Activated CD8-positive, alpha-beta T cell treated with anti-CD3 and anti-CD28 coated beads for 36 hours (primary cell): ENCODE results near the gene TMEM88. TPM values are rescaled to one million over a fixed set of nuclear protein-coding genes. Genes with fewer than 3 reads are reported as not detected.

Experiments
- ATAC-seq: fragments of 200-7000 bp; cut with Tn5 transposase; one replicate; pipeline ENCODE4 v1.10.0; 2021; ENCODE audit warnings: mild to moderate bottlenecking, moderate library complexity
- CTCF ChIA-PET: fragments of 350-600 bp; sonication (Branson Sonifier 250); formaldehyde crosslinking; loops from one replicate; lab custom pipeline; 2021; ENCODE audit warnings: antibody characterized with exemption; lab: Charles Lee
- POLR2A ChIA-PET: fragments of 350-600 bp; sonication (Branson Sonifier 250); formaldehyde crosslinking; loops from one replicate; lab custom pipeline; 2021; ENCODE audit warnings: antibody characterized with exemption; lab: Charles Lee
- DNase-seq: peaks from one replicate; pipeline ENCODE4 v3.0.0-alpha.2; 2020
- H3K27ac Mint-ChIP-seq: one replicate; pipeline ENCODE4 v1.8.0; 2021; ENCODE audit warnings: mild to moderate bottlenecking, mixed read lengths
- H3K27me3 Mint-ChIP-seq: one replicate; pipeline ENCODE4 v1.8.0; 2021; ENCODE audit warnings: mixed read lengths
- H3K36me3 Mint-ChIP-seq: one replicate; pipeline ENCODE4 v1.8.0; 2021; ENCODE audit warnings: low read depth, mixed read lengths
- H3K4me1 Mint-ChIP-seq: one replicate; pipeline ENCODE4 v1.8.0; 2021; ENCODE audit warnings: low read depth, mixed read lengths
- H3K4me3 Mint-ChIP-seq: one replicate; pipeline ENCODE4 v1.8.0; 2021; ENCODE audit warnings: mild to moderate bottlenecking, moderate library complexity, mixed read lengths
- H3K9me3 Mint-ChIP-seq: one replicate; pipeline ENCODE4 v1.8.0; 2021; ENCODE audit warnings: mixed read lengths
- intact Hi-C: fragments of 100-400 bp; cut with micrococcal nuclease; formaldehyde crosslinking; loops from one replicate; pipeline ENCODE4 v1.10.0; 2022
- total RNA-seq, 2 experiments: library from RNA; stranded (reverse); gene quantifications; one replicate each; pipeline ENCODE4 v1.2.3, GENCODE V29; 2021
- TF ChIP-seq, protein P1 (sequence below): fragments of 200-600 bp; IDR thresholded peaks from one replicate; pipeline ENCODE4 v1.8.0; 2022; ENCODE audit warnings: antibody characterized with exemption, mild to moderate bottlenecking

The TMEM88 gene
- total RNA-seq, 2 experiments from 2014 or later: 2.4 to 2.9 TPM

- DNase-seq (peak; percentile 62), ATAC-seq (no peak)
- Mint-ChIP-seq H3K4me1 (peaks cover 10% of the 10 kb centered on the region), H3K27me3 (no peaks in the 10 kb centered on the region), H3K9me3 (no peaks in the 10 kb centered on the region), H3K4me3 (no peak overlapping the region), H3K36me3 (peaks cover 36% of the 10 kb centered on the region), H3K27ac (no peak overlapping the region)
- TF ChIP-seq, protein P1, sequence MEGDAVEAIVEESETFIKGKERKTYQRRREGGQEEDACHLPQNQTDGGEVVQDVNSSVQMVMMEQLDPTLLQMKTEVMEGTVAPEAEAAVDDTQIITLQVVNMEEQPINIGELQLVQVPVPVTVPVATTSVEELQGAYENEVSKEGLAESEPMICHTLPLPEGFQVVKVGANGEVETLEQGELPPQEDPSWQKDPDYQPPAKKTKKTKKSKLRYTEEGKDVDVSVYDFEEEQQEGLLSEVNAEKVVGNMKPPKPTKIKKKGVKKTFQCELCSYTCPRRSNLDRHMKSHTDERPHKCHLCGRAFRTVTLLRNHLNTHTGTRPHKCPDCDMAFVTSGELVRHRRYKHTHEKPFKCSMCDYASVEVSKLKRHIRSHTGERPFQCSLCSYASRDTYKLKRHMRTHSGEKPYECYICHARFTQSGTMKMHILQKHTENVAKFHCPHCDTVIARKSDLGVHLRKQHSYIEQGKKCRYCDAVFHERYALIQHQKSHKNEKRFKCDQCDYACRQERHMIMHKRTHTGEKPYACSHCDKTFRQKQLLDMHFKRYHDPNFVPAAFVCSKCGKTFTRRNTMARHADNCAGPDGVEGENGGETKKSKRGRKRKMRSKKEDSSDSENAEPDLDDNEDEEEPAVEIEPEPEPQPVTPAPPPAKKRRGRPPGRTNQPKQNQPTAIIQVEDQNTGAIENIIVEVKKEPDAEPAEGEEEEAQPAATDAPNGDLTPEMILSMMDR: no peak
- CTCF ChIA-PET: interaction anchor here (1.0 to 1.1 kb wide), 3 partner anchors 18 to 152 kb away, joined by 3 to 4 read pairs (median 3); no protein-coding TSS in a partner anchor
- intact Hi-C loops: loop anchor here (5.0 kb wide), 1 partner anchor 47 kb away; no protein-coding TSS in a partner anchor
- POLR2A ChIA-PET: interaction anchor here (0.9 to 1.8 kb wide), 4 partner anchors 9 to 100 kb away, joined by 3 to 9 read pairs (median 4); no protein-coding TSS in a partner anchor
These were observed 34.5 kb downstream of the TMEM88 start for GRCh38 chr17:7889166-7889955.

DNA sequence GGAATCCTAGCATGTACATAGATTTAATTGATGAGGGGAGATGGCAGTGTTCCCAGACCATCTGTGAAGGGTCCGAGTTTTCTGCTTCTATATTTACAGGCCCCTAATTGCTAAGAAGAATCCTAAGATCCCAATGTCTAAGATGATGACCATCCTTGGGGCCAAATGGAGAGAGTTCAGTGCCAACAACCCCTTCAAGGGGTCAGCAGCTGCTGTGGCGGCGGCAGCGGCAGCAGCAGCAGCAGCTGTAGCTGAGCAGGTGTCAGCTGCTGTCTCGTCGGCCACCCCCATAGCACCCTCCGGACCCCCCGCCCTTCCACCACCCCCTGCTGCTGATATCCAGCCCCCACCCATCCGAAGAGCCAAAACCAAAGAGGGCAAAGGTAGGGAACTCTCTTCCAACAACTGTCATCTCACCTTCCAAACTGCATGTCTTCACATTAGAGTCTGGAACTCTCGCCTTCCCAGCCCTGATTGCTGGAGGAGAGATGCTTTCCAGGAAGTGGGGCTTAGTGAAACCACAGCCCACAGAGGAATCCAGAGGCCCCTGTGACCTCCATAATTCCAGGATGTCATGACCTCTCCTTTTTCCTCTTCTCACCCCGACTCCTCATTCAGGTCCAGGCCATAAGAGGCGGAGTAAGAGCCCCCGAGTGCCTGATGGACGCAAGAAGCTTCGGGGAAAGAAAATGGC lies 38.5 kb downstream of the TMEM88 start:
- CTCF ChIA-PET: interaction anchor here (1.8 kb wide), 1 partner anchor 97 kb away, joined by 6 read pairs; no protein-coding TSS in a partner anchor
- intact Hi-C loops: no loop called here
- H3K4me1 Mint-ChIP-seq: peaks cover 20% of the 10 kb centered on the region
- peaks cover 63% of the 10 kb centered on the region for H3K36me3 Mint-ChIP-seq
- DNase-seq (no peak), ATAC-seq (no peak)
- no peak overlapping the region for H3K27ac Mint-ChIP-seq
- no peaks in the 10 kb centered on the region for H3K27me3 Mint-ChIP-seq
- H3K9me3 Mint-ChIP-seq: no peaks in the 10 kb centered on the region
- POLR2A ChIA-PET: interaction anchor here (1.1 kb wide), 1 partner anchor 17 kb away, joined by 3 read pairs; no protein-coding TSS in a partner anchor
- H3K4me3 Mint-ChIP-seq: no peak overlapping the region
- TF ChIP-seq, protein P1: no peak

DNA sequence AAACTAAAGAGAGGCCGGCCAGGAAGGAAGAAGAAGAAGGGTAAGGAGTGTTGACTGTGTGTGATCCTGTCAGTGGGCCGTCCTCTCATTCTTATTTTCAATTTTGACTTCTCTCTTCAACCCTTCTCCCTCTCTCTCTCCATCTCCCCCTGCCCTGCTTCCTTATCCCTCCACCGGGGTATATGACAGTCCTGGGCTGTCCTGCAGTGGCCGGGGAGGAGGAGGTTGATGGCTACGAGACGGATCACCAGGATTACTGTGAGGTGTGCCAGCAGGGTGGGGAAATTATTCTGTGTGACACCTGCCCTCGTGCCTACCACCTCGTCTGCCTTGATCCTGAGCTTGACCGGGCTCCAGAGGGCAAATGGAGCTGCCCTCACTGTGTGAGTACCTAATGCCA lies 39.4 kb downstream of the TMEM88 start:
- Mint-ChIP-seq H3K27ac (no peak overlapping the region), H3K27me3 (no peaks in the 10 kb centered on the region), H3K9me3 (no peaks in the 10 kb centered on the region), H3K4me1 (peaks cover 18% of the 10 kb centered on the region), H3K4me3 (no peak overlapping the region), H3K36me3 (peaks cover 63% of the 10 kb centered on the region)
- POLR2A ChIA-PET: no interaction called here
- DNase-seq (no peak), ATAC-seq (no peak)
- TF ChIP-seq, protein P1: no peak
- intact Hi-C loops: no loop called here
- CTCF ChIA-PET: interaction anchor here (1.8 kb wide), 1 partner anchor 96 kb away, joined by 6 read pairs; no protein-coding TSS in a partner anchor

- TF ChIP-seq, protein P1: no peak
- intact Hi-C loops: loop anchor here (5.0 kb wide), 1 partner anchor 33 kb away; no protein-coding TSS in a partner anchor
- no peak for DNase-seq
- ChIA-PET POLR2A (interaction anchor here (1.2 kb wide), 1 partner anchor 9 kb away, joined by 4 read pairs; no protein-coding TSS in a partner anchor), CTCF (interaction anchor here (0.6 kb wide), 1 partner anchor 460 kb away, joined by 3 read pairs; the partner anchor contains the start of gene TMEM102)
- no peak for ATAC-seq
- Mint-ChIP-seq H3K4me1 (peaks cover 15% of the 10 kb centered on the region), H3K4me3 (no peak overlapping the region), H3K27me3 (no peaks in the 10 kb centered on the region), H3K36me3 (peaks cover 63% of the 10 kb centered on the region), H3K9me3 (no peaks in the 10 kb centered on the region), H3K27ac (no peak overlapping the region)
These were observed 40.0 kb downstream of the TMEM88 start for GRCh38 chr17:7894866-7895265.
